Omental fat pad (tissue), 4 donors: Measurements from ENCODE around the gene SLCO3A1. TPM values are rescaled to one million over a fixed set of nuclear protein-coding genes. Genes with fewer than 3 reads are reported as not detected.

Experiments
- ATAC-seq: fragments of 150-250 bp; one replicate; pipeline ENCODE4 v1.9.1; 2016; ENCODE audit warnings: mild to moderate bottlenecking, moderate library complexity; ENCODE audit not compliant: low FRiP score
- DNase-seq: peaks from one replicate; pipeline ENCODE4 v3.0.0-alpha.2; 2019; ENCODE audit warnings: low spot score
- CTCF ChIP-seq, 3 donors: fragments of 450-650 bp; IDR thresholded peaks; one replicate each; pipeline ENCODE4 v1.5.1; 2016 to 2017; ENCODE audit warnings: antibody characterized with exemption in 3 of 3, mild to moderate bottlenecking in 3 of 3, moderate library complexity in 2 of 3
- total RNA-seq, 4 donors: library from RNA; depleted of rRNA; stranded (reverse); fragments of >200 nt; gene quantifications; one replicate each; pipeline ENCODE4 v1.1.0, GENCODE V29; 2016

Gene SLCO3A1
- total RNA-seq, 4 donors from 2014 or later = 12.3 to 21.8 (median 14.8) TPM

GRCh38 chr15:91966194-91966552 lies 112.7 kb downstream of the SLCO3A1 start:
- ATAC-seq = peak; percentile 43
- no peak for DNase-seq
- no peak for TF ChIP-seq CTCF (IDR thresholded peaks at IDR 0.05)

- no peak for TF ChIP-seq CTCF (IDR thresholded peaks at IDR 0.05)
- DNase-seq = no peak
- no peak for ATAC-seq
These were observed 114.6 kb downstream of the SLCO3A1 start for GRCh38 chr15:91967935-91968606.

GRCh38 chr15:91968610-91969009 lies 115.1 kb downstream of the SLCO3A1 start:
- DNase-seq (no peak), ATAC-seq (no peak)
- no peak for TF ChIP-seq CTCF (IDR thresholded peaks at IDR 0.05)

DNA sequence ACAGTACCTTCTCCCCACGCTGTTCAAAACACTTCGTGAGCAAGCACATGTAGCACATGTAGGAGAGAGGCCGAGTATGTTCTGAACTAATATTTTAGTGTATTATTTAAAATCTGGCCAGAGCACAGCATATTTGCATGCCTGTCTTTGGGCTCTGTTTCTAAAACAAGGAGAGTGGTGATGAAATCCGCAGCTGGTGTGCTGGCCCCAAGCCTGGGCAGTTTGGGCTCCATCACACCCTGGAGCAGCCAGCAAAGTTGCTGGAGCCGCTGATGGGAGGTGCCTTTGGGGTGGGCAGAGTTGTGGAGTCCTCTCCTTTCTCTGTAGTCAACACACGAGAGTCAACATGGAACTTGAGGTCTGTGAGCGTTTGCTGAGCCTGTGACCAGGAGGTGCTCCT lies 116.6 kb downstream of the SLCO3A1 start:
- ATAC-seq = no peak
- no peak for TF ChIP-seq CTCF (IDR thresholded peaks at IDR 0.05)
- no peak for DNase-seq

GRCh38 chr15:91973481-91973880 lies 120.0 kb downstream of the SLCO3A1 start:
- TF ChIP-seq CTCF (IDR thresholded peaks at IDR 0.05) = no peak
- DNase-seq = no peak
- ATAC-seq = no peak

GRCh38 chr15:91974321-91974720 lies 120.8 kb downstream of the SLCO3A1 start:
- no peak for TF ChIP-seq CTCF (IDR thresholded peaks at IDR 0.05)
- DNase-seq (no peak), ATAC-seq (peak; percentile 86)

DNA sequence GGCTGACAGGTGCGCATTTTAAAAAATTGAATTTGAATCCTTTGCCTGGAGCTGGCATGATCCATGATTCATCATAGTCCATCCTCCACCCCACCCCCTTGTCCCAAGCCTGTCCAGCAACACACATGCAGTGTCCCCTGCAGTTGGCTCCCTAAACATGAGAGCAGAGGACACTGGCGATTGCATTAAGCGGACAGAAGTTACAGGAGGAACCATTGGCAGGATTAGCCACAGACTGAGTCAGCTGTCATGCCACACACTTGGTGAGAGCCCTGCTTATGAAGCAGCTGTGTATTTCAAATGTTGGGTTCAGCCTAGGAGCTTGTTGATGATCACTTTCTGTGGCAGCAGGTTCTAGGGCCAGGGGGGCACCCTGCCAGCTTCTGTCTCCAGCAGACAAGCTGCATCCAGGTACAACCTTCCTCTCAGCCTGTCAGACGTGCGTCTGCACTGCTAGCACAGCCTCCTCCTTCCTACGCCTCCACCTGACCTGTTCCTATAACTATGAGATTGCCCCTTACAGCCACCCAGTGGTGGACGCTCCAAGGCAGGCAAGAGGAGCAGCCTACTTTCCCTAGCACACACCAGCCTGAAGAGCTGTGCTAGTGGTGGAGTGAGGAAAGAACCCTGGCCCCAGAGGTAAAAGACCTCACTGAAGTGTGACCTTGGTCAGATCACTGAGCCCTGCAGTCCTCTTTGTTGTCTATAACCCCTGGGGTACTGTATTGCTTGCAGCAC lies 121.9 kb downstream of the SLCO3A1 start:
- no peak for ATAC-seq
- TF ChIP-seq CTCF (IDR thresholded peaks at IDR 0.05) = no peak

More for the DNA sequence above, 121.9 kb downstream of the SLCO3A1 start:
- DNase-seq = no peak
